Measurements from ENCODE around the gene SYNE1.

DNA sequence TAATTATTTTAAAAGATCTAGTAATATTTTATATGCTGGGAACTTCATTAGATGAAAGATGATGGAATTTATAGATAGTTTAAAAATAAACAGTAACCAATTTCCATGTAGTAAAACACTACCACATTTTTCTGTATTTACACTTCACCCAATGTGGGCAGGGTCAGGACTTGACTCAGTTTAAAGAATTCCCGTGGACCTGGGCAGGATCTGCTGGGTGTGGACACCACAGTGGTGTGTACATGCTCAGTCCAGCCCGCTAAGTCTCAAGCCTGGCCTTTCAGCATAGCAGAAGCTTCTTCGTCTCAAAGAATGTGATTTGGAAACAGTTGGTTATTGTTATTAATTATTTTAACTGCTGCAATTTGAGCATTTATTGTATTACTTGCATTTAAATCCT, 364.2 kb downstream of the SYNE1 start:
- TF ChIP-seq, protein P1, sequence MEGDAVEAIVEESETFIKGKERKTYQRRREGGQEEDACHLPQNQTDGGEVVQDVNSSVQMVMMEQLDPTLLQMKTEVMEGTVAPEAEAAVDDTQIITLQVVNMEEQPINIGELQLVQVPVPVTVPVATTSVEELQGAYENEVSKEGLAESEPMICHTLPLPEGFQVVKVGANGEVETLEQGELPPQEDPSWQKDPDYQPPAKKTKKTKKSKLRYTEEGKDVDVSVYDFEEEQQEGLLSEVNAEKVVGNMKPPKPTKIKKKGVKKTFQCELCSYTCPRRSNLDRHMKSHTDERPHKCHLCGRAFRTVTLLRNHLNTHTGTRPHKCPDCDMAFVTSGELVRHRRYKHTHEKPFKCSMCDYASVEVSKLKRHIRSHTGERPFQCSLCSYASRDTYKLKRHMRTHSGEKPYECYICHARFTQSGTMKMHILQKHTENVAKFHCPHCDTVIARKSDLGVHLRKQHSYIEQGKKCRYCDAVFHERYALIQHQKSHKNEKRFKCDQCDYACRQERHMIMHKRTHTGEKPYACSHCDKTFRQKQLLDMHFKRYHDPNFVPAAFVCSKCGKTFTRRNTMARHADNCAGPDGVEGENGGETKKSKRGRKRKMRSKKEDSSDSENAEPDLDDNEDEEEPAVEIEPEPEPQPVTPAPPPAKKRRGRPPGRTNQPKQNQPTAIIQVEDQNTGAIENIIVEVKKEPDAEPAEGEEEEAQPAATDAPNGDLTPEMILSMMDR (IDR thresholded peaks at IDR 0.05), result no peak
- TF ChIP-seq POLR2A (IDR thresholded peaks at IDR 0.05), result no peak
